Activated T-cell treated with anti-CD3 and anti-CD28 coated beads for 1 hour (primary cell): ENCODE data around the gene ZSCAN26.

ENCODE experiments used
- DNase-seq: peaks from one replicate; pipeline ENCODE4 v3.0.0-alpha.2; 2020; ENCODE audit warnings: low read depth

Gene ZSCAN26

DNA sequence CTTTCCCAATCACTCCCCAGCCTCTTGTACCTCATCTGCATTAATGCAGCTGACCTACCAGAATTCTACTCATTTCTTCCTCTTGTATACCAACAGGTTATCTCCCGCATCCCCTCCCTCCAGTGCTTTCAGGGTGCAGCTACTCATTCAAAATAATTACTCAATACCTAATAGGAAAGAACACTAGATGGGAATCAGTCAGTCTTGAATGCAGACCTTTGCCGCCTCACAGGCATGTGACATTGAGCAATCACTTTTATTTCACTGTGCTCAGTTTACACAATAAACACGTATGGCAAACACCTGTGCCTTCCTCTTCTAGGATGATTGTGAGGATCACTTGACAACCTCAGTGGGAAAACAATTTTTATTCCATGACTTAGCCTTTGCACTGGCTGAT, 55.7 kb downstream of the ZSCAN26 start:
- DNase-seq, result no peak

DNA sequence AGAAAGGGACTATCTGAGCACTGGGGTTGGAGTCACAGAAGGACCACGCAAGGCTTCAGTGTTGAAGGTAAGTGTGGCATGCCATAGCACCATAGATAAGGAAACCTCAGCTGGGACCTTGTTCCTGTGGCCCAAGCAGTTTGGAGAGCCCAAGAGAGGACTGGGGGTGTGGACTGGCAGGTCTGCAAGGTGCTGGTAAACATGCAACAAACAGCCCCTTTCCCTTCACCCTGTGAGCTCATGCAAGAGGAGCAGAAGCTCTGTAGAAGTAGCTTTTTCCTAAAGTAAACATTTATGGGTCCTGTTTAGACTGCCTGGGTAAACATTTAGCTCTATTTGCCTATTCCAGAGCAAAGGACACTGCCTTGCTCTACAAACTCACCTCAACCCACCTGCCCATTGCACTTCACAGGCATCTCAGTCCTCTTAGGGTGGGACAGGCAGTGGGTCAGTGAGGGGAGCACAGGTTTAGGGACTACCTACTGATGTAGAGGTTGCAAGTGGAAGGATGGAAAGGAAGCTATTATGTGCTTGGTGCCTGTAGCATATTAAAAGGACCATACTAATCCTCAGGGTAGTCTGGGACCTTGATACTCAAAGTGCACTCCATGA, 57.0 kb downstream of the ZSCAN26 start:
- no peak for DNase-seq

DNA sequence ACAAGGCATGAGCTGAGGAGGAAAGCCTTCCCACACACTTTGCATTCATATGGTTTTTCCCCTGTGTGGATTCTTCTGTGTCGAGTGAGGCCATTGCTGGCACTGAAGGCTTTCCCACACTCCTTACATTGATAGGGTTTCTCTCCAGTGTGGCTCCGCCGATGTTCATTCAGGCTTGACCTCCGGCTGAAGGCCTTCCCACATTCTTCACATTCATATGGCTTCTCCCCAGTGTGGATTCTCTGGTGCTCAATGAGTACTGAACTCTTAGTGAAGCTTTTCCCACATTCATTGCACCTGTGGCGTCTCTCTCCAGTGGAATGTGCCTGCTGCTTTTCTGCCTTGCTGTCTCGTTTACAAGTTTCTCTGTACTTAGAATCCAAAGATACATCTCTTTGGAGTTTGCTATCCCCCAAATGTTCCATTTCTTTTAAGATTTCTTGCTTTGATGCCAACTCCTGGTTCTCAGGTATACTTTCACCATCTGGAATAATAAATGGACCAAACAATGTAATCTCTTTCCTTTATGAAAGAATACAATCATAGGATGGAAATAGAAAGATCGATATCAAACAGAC, 59.5 kb downstream of the ZSCAN26 start:
- no peak for DNase-seq
